Peyer's patch (tissue), 4 donors: ENCODE results near the gene MED9. TPM values are rescaled to one million over a fixed set of nuclear protein-coding genes. Genes with fewer than 3 reads are reported as not detected.

Source experiments
- DNase-seq, 3 donors: peaks; one replicate each; pipeline ENCODE4 v3.0.0-alpha.2; 2017 to 2019
- H3K27ac ChIP-seq, 4 donors: fragments of 200-600 bp; sonication (generic); one replicate each; pipeline ENCODE4 v1.5.1; 2016 to 2019
- H3K27me3 ChIP-seq, 2 donors: fragments of 200-600 bp; sonication (generic); one replicate each; pipeline ENCODE4 v1.5.1; 2019
- H3K36me3 ChIP-seq, 3 donors: fragments of 200-600 bp; sonication (generic); one replicate each; pipeline ENCODE4 v1.5.1; 2016 to 2019
- H3K4me1 ChIP-seq, 4 donors: fragments of 200-600 bp; sonication (generic); one replicate each; pipeline ENCODE4 v1.5.1; 2016 to 2019
- H3K4me3 ChIP-seq, 4 donors: fragments of 200-600 bp; sonication (generic); 1 replicate in 3 of 4; 2 replicates in 1 of 4; pipeline ENCODE4 v1.5.1; 2016 to 2019; ENCODE audit warnings: mild to moderate bottlenecking in 1 of 4
- H3K9me3 ChIP-seq, 4 donors: fragments of 200-600 bp; sonication (generic); one replicate each; pipeline ENCODE4 v1.5.1; 2016 to 2019; ENCODE audit warnings: mild to moderate bottlenecking in 1 of 4
- CTCF ChIP-seq, 6 experiments: fragments of 450-650 bp in 4 of 6; fragments of 200-600 bp in 2 of 6; sonication (generic) in 1 of 6; IDR thresholded peaks; one replicate each; pipeline ENCODE4 v1.5.1; 2017 to 2019; ENCODE audit warnings: antibody characterized with exemption in 6 of 6, mild to moderate bottlenecking in 3 of 6, moderate library complexity in 1 of 6
- POLR2A ChIP-seq, 2 donors: fragments of 450-650 bp; IDR thresholded peaks; one replicate each; pipeline ENCODE4 v1.5.1; 2017; ENCODE audit warnings: antibody characterized with exemption in 2 of 2, mild to moderate bottlenecking in 2 of 2, moderate library complexity in 2 of 2
- total RNA-seq, 4 donors: library from RNA; depleted of rRNA; stranded (reverse); fragments of >200 nt; gene quantifications; one replicate each; pipeline ENCODE4 v1.1.0, GENCODE V29; 2016

MED9 gene
- total RNA-seq, 4 donors from 2014 or later: 8.3 to 42.4 (median 19.4) TPM

DNA sequence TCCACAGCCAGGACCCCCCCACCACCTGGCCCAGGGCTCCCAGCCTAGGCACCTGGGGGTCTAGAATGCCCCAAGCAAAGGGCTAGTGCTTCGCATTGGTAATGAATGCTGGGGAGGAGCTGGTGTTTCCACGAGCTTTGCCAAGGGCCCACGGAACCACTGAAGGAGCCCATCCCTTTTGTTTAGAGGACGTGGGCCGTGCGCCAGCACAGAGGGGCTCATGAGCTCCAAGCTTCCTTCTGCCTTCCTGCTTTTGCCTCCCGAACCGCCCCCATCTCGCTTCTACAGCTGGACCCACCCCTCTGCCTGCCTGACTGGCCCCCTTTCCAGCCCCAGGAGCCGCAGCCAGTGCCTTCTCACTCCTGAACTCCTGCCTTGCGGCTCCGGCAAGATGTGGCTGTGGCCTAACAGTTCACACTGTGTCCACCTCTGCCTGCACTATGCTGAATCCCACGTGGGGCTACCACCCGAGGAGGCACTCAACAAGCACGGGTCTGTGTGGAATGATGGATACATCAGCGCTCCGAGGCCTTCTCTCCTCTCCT, 51.2 kb downstream of the MED9 start:
- Histone ChIP-seq H3K4me3 (no peak overlapping the region), H3K36me3 (no peaks in the 10 kb centered on the region), H3K9me3 (no peaks in the 10 kb centered on the region), H3K27me3 (no peaks in the 10 kb centered on the region), H3K27ac (no peak overlapping the region), H3K4me1 (peaks cover 0 to 4% (median 0%) of the 10 kb centered on the region in 4 donors)
- DNase-seq: no peak
- no peak for TF ChIP-seq CTCF (IDR thresholded peaks at IDR 0.05)
- no peak for TF ChIP-seq POLR2A (IDR thresholded peaks at IDR 0.05)

GRCh38 chr17:17528696-17529652, 52.2 kb downstream of the MED9 start:
- Histone ChIP-seq H3K4me1 (peaks cover 0 to 4% (median 0%) of the 10 kb centered on the region in 4 donors), H3K9me3 (no peaks in the 10 kb centered on the region), H3K4me3 (no peak overlapping the region), H3K27me3 (no peaks in the 10 kb centered on the region), H3K36me3 (no peaks in the 10 kb centered on the region), H3K27ac (no peak overlapping the region)
- TF ChIP-seq CTCF (IDR thresholded peaks at IDR 0.05) (no peak), POLR2A (IDR thresholded peaks at IDR 0.05) (no peak)
- no peak for DNase-seq

GRCh38 chr17:17531156-17531555, 54.4 kb downstream of the MED9 start:
- no peak for TF ChIP-seq POLR2A (IDR thresholded peaks at IDR 0.05)
- Histone ChIP-seq H3K4me3 (no peak overlapping the region), H3K27me3 (no peaks in the 10 kb centered on the region)

DNA sequence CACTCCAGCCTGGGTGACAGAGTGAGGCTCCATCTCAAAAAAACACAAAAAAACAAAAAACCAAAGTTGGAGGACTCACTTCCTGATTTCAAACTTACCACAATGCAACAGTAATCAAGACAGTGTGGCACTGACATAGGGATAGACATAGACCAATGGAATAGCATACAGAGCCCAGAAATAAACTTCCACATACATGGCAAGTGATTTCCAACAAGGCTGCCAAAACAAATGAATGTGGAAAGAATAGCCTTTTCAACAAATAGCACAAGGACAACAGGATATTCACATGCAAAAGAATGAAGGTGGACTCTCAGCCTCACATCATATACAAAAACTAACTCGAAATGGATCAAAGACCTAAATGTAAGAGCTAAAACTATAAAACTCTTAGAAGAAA, 56.2 kb downstream of the MED9 start:
- Histone ChIP-seq H3K27me3 (no peaks in the 10 kb centered on the region), H3K4me1 (peaks cover 0 to 8% (median 0%) of the 10 kb centered on the region in 4 donors), H3K4me3 (no peak overlapping the region), H3K9me3 (no peaks in the 10 kb centered on the region), H3K36me3 (no peaks in the 10 kb centered on the region), H3K27ac (no peak overlapping the region)
- TF ChIP-seq POLR2A (IDR thresholded peaks at IDR 0.05) (no peak), CTCF (IDR thresholded peaks at IDR 0.05) (no peak)
- no peak for DNase-seq

More at GRCh38 chr17:17531156-17531555, 54.4 kb downstream of the MED9 start:
- Histone ChIP-seq H3K36me3 (no peaks in the 10 kb centered on the region), H3K9me3 (no peaks in the 10 kb centered on the region), H3K4me1 (peaks cover 0 to 2% (median 0%) of the 10 kb centered on the region in 4 donors), H3K27ac (no peak overlapping the region)
- no peak for DNase-seq

DNA sequence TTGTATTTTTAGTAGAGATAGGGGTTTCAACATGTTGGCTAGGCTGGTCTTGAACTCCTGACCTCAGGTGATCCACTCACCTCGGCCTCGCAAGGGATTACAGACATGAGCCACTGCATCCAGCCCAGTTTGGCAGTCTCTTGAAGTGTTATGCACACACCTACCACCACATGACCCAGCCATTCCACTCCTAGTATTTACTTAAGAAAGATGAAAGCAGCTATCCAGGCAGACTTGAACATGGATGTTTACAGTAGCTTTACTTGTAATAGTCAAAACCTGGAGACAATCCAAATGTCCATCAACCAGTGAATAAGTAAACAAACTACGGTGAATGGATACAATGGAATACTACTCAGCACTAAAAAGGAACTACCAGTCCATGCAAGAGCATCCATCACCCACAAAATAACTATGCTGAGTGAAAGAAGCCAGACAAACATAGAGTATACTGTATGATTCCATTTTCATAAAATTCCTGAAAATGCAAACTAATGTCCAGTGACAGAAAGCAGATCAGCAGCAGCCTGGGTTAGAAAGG, 57.2 kb downstream of the MED9 start:
- no peak for DNase-seq
- Histone ChIP-seq H3K4me3 (no peak overlapping the region), H3K9me3 (no peaks in the 10 kb centered on the region), H3K4me1 (peaks cover 0 to 9% (median 0%) of the 10 kb centered on the region in 4 donors), H3K27me3 (no peaks in the 10 kb centered on the region), H3K27ac (no peak overlapping the region), H3K36me3 (no peaks in the 10 kb centered on the region)
- TF ChIP-seq CTCF (IDR thresholded peaks at IDR 0.05) (no peak), POLR2A (IDR thresholded peaks at IDR 0.05) (no peak)

GRCh38 chr17:17535957-17536356, 59.2 kb downstream of the MED9 start:
- Histone ChIP-seq H3K4me3 (no peak overlapping the region), H3K36me3 (no peaks in the 10 kb centered on the region), H3K9me3 (no peaks in the 10 kb centered on the region), H3K4me1 (peaks cover 0 to 9% (median 0%) of the 10 kb centered on the region in 4 donors), H3K27me3 (no peaks in the 10 kb centered on the region), H3K27ac (no peak overlapping the region)
- DNase-seq: no peak
- TF ChIP-seq CTCF (IDR thresholded peaks at IDR 0.05): no peak
- TF ChIP-seq POLR2A (IDR thresholded peaks at IDR 0.05): no peak
